Measurements from ENCODE around the gene DNAH5.
A peak's percentile ranks its signal among the peaks of the same experiment; 100 is the strongest.
"Not testable (repeated sequence)": the region's sequence is repeated elsewhere in the genome, so short reads cannot be mapped to it uniquely, and the experiment has no call there.

The DNAH5 gene, protein sequence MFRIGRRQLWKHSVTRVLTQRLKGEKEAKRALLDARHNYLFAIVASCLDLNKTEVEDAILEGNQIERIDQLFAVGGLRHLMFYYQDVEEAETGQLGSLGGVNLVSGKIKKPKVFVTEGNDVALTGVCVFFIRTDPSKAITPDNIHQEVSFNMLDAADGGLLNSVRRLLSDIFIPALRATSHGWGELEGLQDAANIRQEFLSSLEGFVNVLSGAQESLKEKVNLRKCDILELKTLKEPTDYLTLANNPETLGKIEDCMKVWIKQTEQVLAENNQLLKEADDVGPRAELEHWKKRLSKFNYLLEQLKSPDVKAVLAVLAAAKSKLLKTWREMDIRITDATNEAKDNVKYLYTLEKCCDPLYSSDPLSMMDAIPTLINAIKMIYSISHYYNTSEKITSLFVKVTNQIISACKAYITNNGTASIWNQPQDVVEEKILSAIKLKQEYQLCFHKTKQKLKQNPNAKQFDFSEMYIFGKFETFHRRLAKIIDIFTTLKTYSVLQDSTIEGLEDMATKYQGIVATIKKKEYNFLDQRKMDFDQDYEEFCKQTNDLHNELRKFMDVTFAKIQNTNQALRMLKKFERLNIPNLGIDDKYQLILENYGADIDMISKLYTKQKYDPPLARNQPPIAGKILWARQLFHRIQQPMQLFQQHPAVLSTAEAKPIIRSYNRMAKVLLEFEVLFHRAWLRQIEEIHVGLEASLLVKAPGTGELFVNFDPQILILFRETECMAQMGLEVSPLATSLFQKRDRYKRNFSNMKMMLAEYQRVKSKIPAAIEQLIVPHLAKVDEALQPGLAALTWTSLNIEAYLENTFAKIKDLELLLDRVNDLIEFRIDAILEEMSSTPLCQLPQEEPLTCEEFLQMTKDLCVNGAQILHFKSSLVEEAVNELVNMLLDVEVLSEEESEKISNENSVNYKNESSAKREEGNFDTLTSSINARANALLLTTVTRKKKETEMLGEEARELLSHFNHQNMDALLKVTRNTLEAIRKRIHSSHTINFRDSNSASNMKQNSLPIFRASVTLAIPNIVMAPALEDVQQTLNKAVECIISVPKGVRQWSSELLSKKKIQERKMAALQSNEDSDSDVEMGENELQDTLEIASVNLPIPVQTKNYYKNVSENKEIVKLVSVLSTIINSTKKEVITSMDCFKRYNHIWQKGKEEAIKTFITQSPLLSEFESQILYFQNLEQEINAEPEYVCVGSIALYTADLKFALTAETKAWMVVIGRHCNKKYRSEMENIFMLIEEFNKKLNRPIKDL (N-terminal part only)

DNA sequence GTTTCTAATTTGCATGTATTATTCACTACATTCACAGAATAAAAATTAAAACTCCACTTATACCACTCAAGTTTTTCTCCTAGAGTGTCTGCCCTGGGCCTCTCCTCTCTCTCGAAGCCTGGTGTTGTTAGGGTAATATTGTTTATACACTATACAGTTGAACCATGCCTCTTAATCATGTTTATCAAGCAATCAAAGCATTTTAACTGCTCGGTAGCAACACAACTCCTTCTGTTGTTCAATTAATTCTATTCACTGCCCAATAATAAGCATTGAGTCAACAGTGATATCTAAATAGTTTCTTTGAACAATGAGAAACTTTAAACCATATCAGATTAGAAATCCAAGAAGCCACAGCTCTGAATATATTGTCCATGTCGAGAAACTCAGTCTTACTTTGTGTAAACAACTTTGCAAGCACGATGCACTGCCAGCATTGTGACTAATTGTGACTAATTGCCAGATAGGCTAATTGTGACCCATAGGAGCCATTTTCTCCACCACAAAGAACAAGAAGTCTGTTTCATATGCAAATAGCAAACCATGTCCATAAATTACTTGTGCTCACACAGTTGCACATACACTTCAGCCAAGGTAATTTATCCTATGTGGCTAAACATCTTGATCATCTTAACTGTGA, at the start of gene DNAH5:
Gene DNAH5 (minus strand): TSS at position 129 of the 640 bp plus-strand sequence. CDS start 250 bp downstream, outside the sequence.
- no peak for DNase-seq

DNA sequence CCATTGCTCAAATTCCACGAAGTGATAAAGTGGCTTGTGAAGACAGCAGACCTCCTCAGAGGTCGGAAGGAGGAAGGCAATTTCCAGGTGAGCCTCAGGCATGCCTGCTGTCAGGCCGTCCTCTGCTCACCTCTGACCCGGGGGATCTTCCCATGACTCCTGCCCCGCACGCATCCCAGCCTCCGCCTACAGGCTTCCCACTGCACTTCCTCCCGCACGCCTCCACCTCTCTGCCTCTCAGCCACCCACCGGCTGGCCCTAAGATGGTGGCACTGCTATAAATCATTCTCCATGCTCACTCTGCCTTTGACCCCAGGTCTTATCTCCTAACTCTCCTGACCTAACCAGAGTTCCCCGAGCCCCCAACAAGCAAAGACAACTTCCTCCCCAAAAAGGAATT, 49.4 kb upstream of the DNAH5 start:
- DNase-seq, result no peak

GRCh38 chr5:13992795-13993194, 48.3 kb upstream of the DNAH5 start:
- DNase-seq, result no peak

DNA sequence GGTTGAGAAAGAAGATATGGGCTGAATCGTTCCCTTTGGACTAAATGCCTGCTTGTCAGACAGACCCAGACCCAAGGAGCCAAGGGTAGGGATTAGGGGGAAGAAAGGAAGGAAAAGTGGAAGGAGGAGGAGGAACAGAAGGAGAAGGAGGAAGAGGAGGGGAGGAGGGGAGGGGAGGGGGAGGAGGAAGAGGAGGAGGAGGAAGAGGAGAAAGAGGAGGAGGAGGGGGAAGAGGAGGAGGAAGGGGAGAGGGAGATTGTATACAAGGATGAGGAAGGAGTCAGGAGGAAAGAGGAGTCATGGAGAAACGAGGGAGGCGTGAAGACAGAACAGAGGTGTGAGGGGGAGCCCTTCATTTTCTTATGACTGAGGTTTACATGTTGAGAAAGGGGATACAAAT, 46.9 kb upstream of the DNAH5 start:
- DNase-seq, result no peak

DNA sequence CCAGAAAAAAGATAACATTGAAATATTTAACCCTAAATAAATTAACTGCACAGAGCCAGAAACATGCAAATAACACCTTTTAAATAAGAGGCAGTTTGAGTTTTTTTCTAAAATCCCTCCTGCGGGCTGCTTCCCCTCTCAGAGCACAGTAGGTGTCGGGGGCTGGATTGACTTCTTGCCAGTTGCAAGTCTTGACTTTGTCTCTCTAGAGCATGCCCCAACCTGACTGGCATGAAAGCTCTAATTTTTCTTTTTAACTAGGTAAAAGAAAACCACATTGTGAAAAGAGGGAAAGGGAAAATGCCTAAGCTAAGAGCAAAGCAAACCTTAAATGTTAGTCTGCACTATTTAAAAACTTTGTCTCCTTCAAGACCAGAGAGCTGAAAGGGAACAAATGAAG, 46.4 kb upstream of the DNAH5 start:
- DNase-seq, result no peak

GRCh38 chr5:13989832-13990231, 45.3 kb upstream of the DNAH5 start:
- no peak for DNase-seq

GRCh38 chr5:13987843-13988464, 43.5 kb upstream of the DNAH5 start:
- DNase-seq, result peak; percentile 65

DNA sequence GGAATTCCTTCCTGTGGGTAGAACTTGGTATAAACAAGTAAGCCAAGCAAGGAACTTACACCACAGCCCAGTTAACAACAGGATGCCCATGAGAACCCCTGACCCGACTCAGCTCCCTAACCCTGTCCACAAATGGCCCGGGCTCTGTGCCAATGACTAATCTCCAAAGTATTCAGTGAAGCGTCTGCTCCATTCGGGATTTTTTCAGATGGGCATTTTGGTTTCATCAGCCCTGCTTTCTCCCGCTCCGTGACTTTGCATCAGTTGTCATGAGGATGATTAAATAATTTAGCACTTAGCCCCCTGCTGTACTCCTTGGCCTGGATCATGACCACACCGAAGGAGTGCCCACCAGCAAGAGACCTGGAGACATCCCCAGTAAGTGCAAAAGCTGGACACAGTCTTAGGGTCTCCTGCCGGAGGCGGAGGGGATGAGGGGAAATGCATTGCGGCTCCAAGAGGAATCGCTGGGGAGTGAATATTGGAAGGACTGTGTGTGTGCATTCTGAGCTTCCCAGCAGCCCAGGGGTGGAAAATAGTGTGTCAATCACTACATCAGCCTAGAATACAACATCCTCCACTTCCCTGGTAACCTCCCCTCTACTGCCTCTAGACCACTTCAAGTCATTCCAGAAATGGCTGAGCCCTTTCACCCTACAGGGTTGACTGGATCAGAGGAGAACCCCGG, 41.4 kb upstream of the DNAH5 start:
- DNase-seq, result no peak

GRCh38 chr5:13984888-13985287, 40.4 kb upstream of the DNAH5 start:
- DNase-seq, result not testable (repeated sequence)

- DNase-seq, result peak; percentile 33
These were observed 32.7 kb upstream of the DNAH5 start for GRCh38 chr5:13976867-13977830.

- DNase-seq, result no peak
These were observed 31.7 kb upstream of the DNAH5 start for GRCh38 chr5:13976223-13976622.

DNA sequence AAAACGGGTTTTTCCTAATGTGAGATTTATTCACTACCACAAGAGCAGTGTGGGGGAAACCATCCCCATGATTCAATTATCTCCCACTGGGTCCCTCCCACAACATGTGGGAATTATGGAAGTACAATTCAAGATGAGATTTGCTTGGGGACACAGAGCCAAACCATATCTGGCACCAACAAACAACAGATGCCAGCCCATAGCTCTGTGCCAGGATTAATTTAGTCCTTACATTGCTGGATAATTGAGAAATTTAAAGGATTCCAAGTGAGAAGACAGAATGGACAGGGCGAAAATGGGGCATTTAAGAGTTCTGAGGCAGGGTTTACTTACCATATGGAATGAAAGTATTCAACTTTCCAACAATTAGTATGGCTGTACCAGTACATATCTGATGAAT, 30.8 kb upstream of the DNAH5 start:
- no peak for DNase-seq

GRCh38 chr5:13973724-13974123, 29.2 kb upstream of the DNAH5 start:
- no peak for DNase-seq

GRCh38 chr5:13972029-13972428, 27.5 kb upstream of the DNAH5 start:
- DNase-seq, result no peak

- peak; percentile 31 for DNase-seq
These were observed 12.7 kb upstream of the DNAH5 start for GRCh38 chr5:13957032-13957645.

- DNase-seq, result no peak
These were observed 12.0 kb upstream of the DNAH5 start for GRCh38 chr5:13956471-13956870.

DNA sequence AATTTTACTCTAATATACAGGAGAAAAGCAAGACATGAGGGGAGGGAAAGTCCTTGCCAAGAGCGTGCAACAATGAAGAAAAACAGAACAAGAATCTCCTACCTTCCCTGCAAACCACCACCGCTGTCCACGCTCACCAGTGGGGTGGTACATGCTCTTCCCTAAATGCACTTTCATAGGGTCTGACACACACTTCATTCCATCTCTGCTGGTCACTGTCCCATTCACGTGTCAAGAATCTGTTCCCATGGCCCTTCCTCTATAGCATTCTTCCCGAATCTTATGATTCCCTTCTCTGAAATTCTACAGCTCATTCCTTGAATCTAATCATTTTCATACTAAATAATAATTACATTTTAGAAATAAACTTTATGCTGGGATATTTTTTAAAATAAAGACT, 11.4 kb upstream of the DNAH5 start:
- DNase-seq, result no peak

DNA sequence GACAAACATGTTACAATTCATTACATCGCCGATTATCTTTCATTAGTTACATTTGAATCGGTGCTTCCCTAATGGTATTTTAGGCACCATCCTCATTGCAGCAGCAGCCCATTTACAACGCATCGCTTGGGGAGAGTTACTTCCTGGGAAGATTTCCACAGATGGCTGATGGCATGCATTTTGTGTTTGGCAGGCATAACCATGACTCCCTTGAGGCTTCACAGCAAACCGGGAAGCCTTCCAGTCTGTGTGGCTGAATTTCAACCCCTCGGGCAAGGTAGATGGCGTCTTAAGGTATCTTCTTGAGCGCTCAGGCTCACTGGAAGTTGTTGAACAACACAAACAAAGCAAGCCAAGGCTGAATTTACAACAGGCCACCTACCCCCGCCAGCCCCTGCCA, 1.6 kb upstream of the DNAH5 start:
- DNase-seq, result no peak

DNA sequence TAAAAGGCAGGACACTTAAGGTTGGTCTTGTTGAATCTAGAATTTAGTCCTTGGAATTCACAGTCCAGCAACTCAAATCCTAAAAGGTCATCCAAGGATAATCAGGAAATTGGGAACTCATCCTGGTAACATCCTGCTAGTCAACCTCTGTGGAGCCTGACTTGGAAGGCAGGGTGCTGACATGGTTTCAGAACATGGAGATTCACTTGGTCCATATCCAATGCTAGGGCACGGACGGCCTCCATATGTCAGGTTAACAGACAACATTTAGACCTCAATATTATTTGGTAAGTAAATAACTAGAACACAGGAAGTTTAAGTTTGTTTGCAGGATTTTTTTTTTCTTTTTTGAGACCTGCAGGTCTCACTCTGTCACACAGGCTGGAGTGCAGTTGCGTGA, 783 bp upstream of the DNAH5 start:
- DNase-seq, result no peak

DNA sequence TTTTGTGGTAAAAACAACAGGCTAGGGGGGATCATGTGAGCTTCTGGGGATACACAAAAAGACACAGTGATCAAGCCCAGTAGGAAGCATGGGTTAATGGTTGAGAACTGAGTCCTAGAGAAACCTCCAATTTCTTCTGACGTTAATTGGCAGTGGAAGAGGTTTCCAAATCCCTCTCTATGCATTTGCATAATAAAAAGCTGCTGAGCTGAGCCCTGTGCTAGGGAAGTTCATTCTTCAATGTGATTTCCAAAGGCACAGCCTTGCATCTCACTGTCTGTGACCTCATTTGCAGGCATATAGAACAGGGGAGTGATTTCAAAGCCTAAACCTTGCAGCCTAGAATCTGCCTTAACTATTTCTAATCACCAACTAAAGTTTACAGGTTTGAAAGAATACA, 812 bp downstream of the DNAH5 start:
- no peak for DNase-seq

All from femur (tissue), 1 donor.